ENCODE measurements around the gene ITGBL1. TPM values are rescaled to one million over a fixed set of nuclear protein-coding genes. Genes with fewer than 3 reads are reported as not detected.

The ITGBL1 gene
- total and polyA plus RNA-seq, 2 of the 8 experiments (the other 6 are each of a cell fraction or from before 2014, with no cell fraction given): not detected

DNA sequence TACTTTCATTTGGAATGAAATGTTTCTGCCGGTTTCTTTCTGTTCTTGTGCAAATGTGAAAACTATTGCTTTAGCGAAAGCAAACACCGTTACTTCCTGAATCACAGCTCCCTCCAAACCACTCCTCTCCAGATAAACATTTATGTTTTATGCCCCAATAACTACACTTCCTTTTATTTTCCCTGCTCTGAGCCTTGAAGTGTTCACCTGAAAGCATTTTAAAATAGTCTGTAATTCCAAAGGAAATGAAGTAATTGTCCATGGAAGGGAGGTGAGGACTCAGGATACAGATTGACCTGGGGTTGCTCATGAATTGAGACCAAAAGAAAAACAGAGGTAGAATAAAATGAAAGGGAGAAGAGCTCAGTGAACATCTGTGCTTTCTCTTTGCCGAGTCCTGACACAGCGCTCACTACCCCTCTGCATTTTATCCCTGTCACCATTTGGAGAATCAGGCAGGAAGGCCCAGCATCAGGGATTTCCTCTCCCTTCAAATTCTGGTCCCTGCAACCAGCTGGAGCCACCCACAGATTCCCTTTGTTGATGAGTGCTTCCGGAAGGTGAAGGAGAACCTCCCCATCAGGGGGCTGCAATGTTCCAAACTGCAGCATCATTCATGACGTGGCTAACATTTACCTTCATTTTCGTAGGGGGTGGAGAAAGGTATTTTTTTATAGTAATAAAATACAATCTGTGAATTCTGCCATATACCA is 171.9 kb downstream of the ITGBL1 start:
- Histone ChIP-seq H2AFZ (ENCODE audit: low read length) (peak overlapping the region; percentile 38; the same call in 1 of the 2 replicates), H2BK20ac (ENCODE audit: low read length) (no peak overlapping the region), H3K27ac (ENCODE audit: low read depth, low read length) (no peak overlapping the region), H3K23ac (ENCODE audit: insufficient read length) (no peak overlapping the region), H4K8ac (ENCODE audit: extremely low read depth, insufficient read depth, low read length) (no peak overlapping the region), H4K5ac (ENCODE audit: insufficient read length, low read depth, low read length) (no peak overlapping the region), H3K79me2 (ENCODE audit: control insufficient read depth in 1 of 2, insufficient read depth in 2 of 2, low read length in 2 of 2) (no peaks in the 10 kb centered on the region), H3K4me3 (ENCODE audit: extremely low read depth in 1 of 4, insufficient read depth in 2 of 4, low read depth in 3 of 4, low read length in 4 of 4) (no peak overlapping the region), H3K18ac (ENCODE audit: extremely low read depth, low read length) (peak overlapping the region; percentile 39; the same call in 1 of the 2 replicates), H3K9ac (replicated peaks in 1 of 4; ENCODE audit: extremely low read depth in 1 of 4, low read depth in 3 of 4, low read length in 3 of 4) (no peak overlapping the region), H3K27me3 (replicated peaks in 1 of 4; ENCODE audit: control insufficient read depth in 3 of 4, extremely low read depth in 1 of 4, insufficient read depth in 3 of 4, low read length in 3 of 4) (no peaks in the 10 kb centered on the region; a peak in 1 of 7 replicates), H3K14ac (ENCODE audit: insufficient read length) (no peak overlapping the region), H3K79me1 (ENCODE audit: low read depth, low read length) (no peaks in the 10 kb centered on the region), H3K4me1 (replicated peaks in 1 of 4; ENCODE audit: control insufficient read depth in 3 of 4, insufficient read depth in 4 of 4, low read length in 3 of 4) (no peaks in the 10 kb centered on the region; a peak in 1 of 7 replicates), H2BK15ac (ENCODE audit: low read length) (no peak overlapping the region), H2BK120ac (replicated peaks; ENCODE audit: low read depth, low read length) (no peak overlapping the region), H3K23me2 (ENCODE audit: low read depth, low read length) (no peaks in the 10 kb centered on the region; the same call in 1 of the 2 replicates), H3K56ac (replicated peaks; ENCODE audit: insufficient read length, low read depth, low read length) (no peak overlapping the region), H2BK5ac (ENCODE audit: low read depth, low read length) (no peak overlapping the region; the same call in 1 of the 2 replicates), H2AK5ac (ENCODE audit: low read depth, low read length) (no peak overlapping the region), H3K9me3 (ENCODE audit: insufficient read depth in 2 of 2, low read depth in 1 of 2, low read length in 1 of 2) (no peaks in the 10 kb centered on the region), H3K4me2 (ENCODE audit: insufficient read depth in 1 of 2, low read depth in 2 of 2, low read length in 2 of 2) (no peak overlapping the region), H4K20me1 (replicated peaks in 1 of 2; ENCODE audit: control insufficient read depth in 1 of 2, insufficient read depth in 2 of 2, low read length in 2 of 2) (no peaks in the 10 kb centered on the region), H3K36me3 (ENCODE audit: control insufficient read depth in 2 of 4, insufficient read depth in 4 of 4, low read length in 3 of 4) (no peaks in the 10 kb centered on the region), H4K91ac (replicated peaks; ENCODE audit: insufficient read length, low read length) (no peak overlapping the region), H2BK12ac (ENCODE audit: low read depth, low read length) (no peak overlapping the region), H3K4ac (replicated peaks; ENCODE audit: insufficient read length, low read depth, low read length) (no peak overlapping the region)
- 73% methylated on average over 8 of the region's 8 CpGs; no CpG with 5 or more reads in 1 of the 2 experiments for WGBS, 2 experiments (ENCODE audit: extremely low coverage in 1 of 2, insufficient coverage in 1 of 2, insufficient read length in 1 of 2, insufficient replicate concordance in 2 of 2, low coverage in 1 of 2, low lambda C conversion rate in 2 of 2, missing lambda C conversion rate in 1 of 2)
- DNase-seq (ENCODE audit: low read depth in 1 of 2, low spot score in 2 of 2) (no peak), FAIRE-seq (no peak)
- ChIA-PET POLR2A (ENCODE audit: partially characterized antibody) (no interaction called here), CTCF (ENCODE audit: partially characterized antibody) (interaction anchor here (0.6 to 1.6 kb wide), 4 partner anchors 43 to 1067 kb away, joined by 3 to 4 read pairs (median 3); no protein-coding TSS in a partner anchor)
- TF ChIP-seq CEBPB (IDR thresholded peaks at IDR 0.05; ENCODE audit: low read depth, low read length): no peak
- TF ChIP-seq CTCF (IDR thresholded peaks at IDR 0.05; ENCODE audit: control extremely low read depth in 1 of 3, insufficient read depth in 1 of 3, low read depth in 1 of 3, low read length in 3 of 3): no peak
- no peak for TF ChIP-seq ASH2L (IDR thresholded peaks at IDR 0.05; ENCODE audit: low read length)
- TF ChIP-seq BACH1 (IDR thresholded peaks at IDR 0.05; ENCODE audit: low read length): peak; percentile 75
- no peak for TF ChIP-seq KDM1A (IDR thresholded peaks at IDR 0.05; ENCODE audit: borderline replicate concordance, low read length)
- TF ChIP-seq BCL11A (IDR thresholded peaks at IDR 0.05; ENCODE audit: low read depth in 2 of 2, low read length in 2 of 2): no peak
- no peak for TF ChIP-seq SP4 (IDR thresholded peaks at IDR 0.05; ENCODE audit: low read length)
- TF ChIP-seq SIN3A (conservative IDR thresholded peaks at IDR 0.05 in 1 of 2, IDR thresholded peaks at IDR 0.05 in 1 of 2; ENCODE audit: low read depth in 1 of 2, low read length in 2 of 2): no peak
- no peak for TF ChIP-seq KDM5A (IDR thresholded peaks at IDR 0.05; ENCODE audit: low read length)
